ENCODE results near the gene RNF214. TPM values are rescaled to one million over a fixed set of nuclear protein-coding genes. Genes with fewer than 3 reads are reported as not detected.
A peak's percentile ranks its signal among the peaks of the same experiment; 100 is the strongest.
"Not testable (repeated sequence)": the region's sequence is repeated elsewhere in the genome, so short reads cannot be mapped to it uniquely, and the experiment has no call there.

The RNF214 gene
- total RNA-seq, 1 donor, result 13.4 TPM

GRCh38 chr11:117269856-117270255 lies 37.4 kb downstream of the RNF214 start:
- no peaks in the 10 kb centered on the region for H3K79me2 ChIP-seq (ENCODE audit: insufficient read depth, low read length)
- H3K27me3 ChIP-seq (ENCODE audit: insufficient read depth, low read length), result no peaks in the 10 kb centered on the region

GRCh38 chr11:117271208-117271607 lies 38.7 kb downstream of the RNF214 start:
- Histone ChIP-seq H3K79me2 (ENCODE audit: insufficient read depth, low read length) (no peaks in the 10 kb centered on the region), H3K36me3 (ENCODE audit: insufficient read depth, low read length) (no peaks in the 10 kb centered on the region), H3K9me3 (ENCODE audit: low read depth, low read length) (no peaks in the 10 kb centered on the region), H3K4me2 (ENCODE audit: insufficient read depth, low read length) (no peak overlapping the region), H2AFZ (ENCODE audit: low read length) (no peak overlapping the region), H3K4me3 (ENCODE audit: insufficient read depth, low read length) (no peak overlapping the region), H4K20me1 (ENCODE audit: insufficient read depth, low read length) (no peaks in the 10 kb centered on the region), H3K27me3 (ENCODE audit: insufficient read depth, low read length) (no peaks in the 10 kb centered on the region), H3K4me1 (ENCODE audit: insufficient read depth, low read length) (peaks cover 21% of the 10 kb centered on the region), H3K27ac (ENCODE audit: low read depth, low read length) (no peak overlapping the region)
- no peak for DNase-seq (ENCODE audit: insufficient read length, low spot score, missing footprints)
- TF ChIP-seq CTCF (IDR thresholded peaks at IDR 0.05; ENCODE audit: extremely low read depth, low read depth, low read length), result no peak

More at GRCh38 chr11:117269856-117270255, 37.4 kb downstream of the RNF214 start:
- Histone ChIP-seq H3K27ac (ENCODE audit: low read depth, low read length) (no peak overlapping the region), H3K4me1 (ENCODE audit: insufficient read depth, low read length) (peaks cover 15% of the 10 kb centered on the region), H2AFZ (ENCODE audit: low read length) (no peak overlapping the region), H3K4me3 (ENCODE audit: insufficient read depth, low read length) (no peak overlapping the region), H3K36me3 (ENCODE audit: insufficient read depth, low read length) (no peaks in the 10 kb centered on the region), H3K9me3 (ENCODE audit: low read depth, low read length) (no peaks in the 10 kb centered on the region), H3K4me2 (ENCODE audit: insufficient read depth, low read length) (no peak overlapping the region), H4K20me1 (ENCODE audit: insufficient read depth, low read length) (no peaks in the 10 kb centered on the region)
- TF ChIP-seq CTCF (IDR thresholded peaks at IDR 0.05; ENCODE audit: extremely low read depth, low read depth, low read length), result no peak
- DNase-seq (ENCODE audit: insufficient read length, low spot score, missing footprints), result no peak

GRCh38 chr11:117272175-117272574 lies 39.7 kb downstream of the RNF214 start:
- H3K79me2 ChIP-seq (ENCODE audit: insufficient read depth, low read length); H3K4me2 ChIP-seq (ENCODE audit: insufficient read depth, low read length); H3K9me3 ChIP-seq (ENCODE audit: low read depth, low read length); DNase-seq (ENCODE audit: insufficient read length, low spot score, missing footprints); H2AFZ ChIP-seq (ENCODE audit: low read length); H3K27me3 ChIP-seq (ENCODE audit: insufficient read depth, low read length); H3K4me3 ChIP-seq (ENCODE audit: insufficient read depth, low read length); H4K20me1 ChIP-seq (ENCODE audit: insufficient read depth, low read length); H3K27ac ChIP-seq (ENCODE audit: low read depth, low read length); H3K36me3 ChIP-seq (ENCODE audit: insufficient read depth, low read length): not testable (repeated sequence)
- peaks cover 22% of the 10 kb centered on the region for H3K4me1 ChIP-seq (ENCODE audit: insufficient read depth, low read length)

GRCh38 chr11:117273550-117274289 lies 41.2 kb downstream of the RNF214 start:
- peaks cover 22% of the 10 kb centered on the region for H3K4me1 ChIP-seq (ENCODE audit: insufficient read depth, low read length)
- H3K27me3 ChIP-seq (ENCODE audit: insufficient read depth, low read length), result no peaks in the 10 kb centered on the region
- peak; percentile 84 for DNase-seq (ENCODE audit: insufficient read length, low spot score, missing footprints)
- H3K9me3 ChIP-seq (ENCODE audit: low read depth, low read length), result no peaks in the 10 kb centered on the region
- H3K79me2 ChIP-seq (ENCODE audit: insufficient read depth, low read length), result no peaks in the 10 kb centered on the region
- H3K27ac ChIP-seq (ENCODE audit: low read depth, low read length), result peak overlapping the region; percentile 88
- peak overlapping the region; percentile 89 for H3K4me2 ChIP-seq (ENCODE audit: insufficient read depth, low read length)
- TF ChIP-seq CTCF (IDR thresholded peaks at IDR 0.05; ENCODE audit: extremely low read depth, low read depth, low read length), result no peak
- H4K20me1 ChIP-seq (ENCODE audit: insufficient read depth, low read length), result no peaks in the 10 kb centered on the region
- H2AFZ ChIP-seq (ENCODE audit: low read length), result peak overlapping the region; percentile 27
- H3K4me3 ChIP-seq (ENCODE audit: insufficient read depth, low read length), result peak overlapping the region; percentile 48
- H3K36me3 ChIP-seq (ENCODE audit: insufficient read depth, low read length), result no peaks in the 10 kb centered on the region

All from osteoblast (primary cell).